Measurements from ENCODE around the gene NOTCH4. TPM values are rescaled to one million over a fixed set of nuclear protein-coding genes. Genes with fewer than 3 reads are reported as not detected.

Gene NOTCH4
- total and polyA plus RNA-seq, 9 of the 15 experiments (the other 6 are each of a cell fraction or from before 2014, with no cell fraction given): 0.24 to 4.3 (median 1.7) TPM

DNA sequence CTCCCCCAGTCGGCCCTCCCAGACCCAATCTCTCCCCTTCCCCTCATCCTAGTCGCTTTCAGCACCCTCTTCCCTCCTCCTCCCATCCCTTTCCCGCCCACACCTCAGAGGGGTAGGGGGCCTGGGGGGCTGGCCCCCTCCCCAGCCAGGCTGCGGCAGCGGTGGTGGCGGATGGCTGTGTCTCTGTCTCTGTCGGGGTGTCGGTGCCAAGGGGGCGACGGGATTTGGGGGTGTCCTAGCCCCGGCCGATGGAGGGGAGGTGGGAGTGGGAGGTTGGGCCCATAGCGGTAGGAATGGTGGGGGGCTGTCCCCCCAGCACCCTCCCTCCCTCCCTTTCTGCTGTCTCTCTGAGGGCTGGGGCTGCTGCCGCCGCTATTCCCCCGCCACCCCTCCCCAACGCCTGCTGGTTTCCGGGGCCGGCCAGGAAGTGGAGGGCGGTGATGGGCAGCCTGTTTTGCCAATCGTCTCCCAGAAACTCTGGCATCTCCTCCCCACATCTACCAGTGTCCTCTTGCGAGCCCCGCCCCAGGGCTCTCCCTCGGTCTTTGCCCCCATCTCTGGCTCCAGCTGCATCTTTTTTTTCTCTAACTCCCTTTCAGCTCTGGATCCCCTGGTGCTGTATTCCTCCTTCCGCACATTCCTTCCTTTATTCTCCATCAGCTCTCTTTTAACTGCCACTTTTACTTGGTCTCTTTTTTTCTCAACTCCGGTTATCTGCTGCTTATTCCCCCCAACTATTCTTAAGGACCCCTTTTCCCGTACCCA lies 48.0 kb downstream of the NOTCH4 start, which contains the start of gene AGPAT1 (continued):
- TF ChIP-seq YY1 (IDR thresholded peaks at IDR 0.05; ENCODE audit: borderline replicate concordance in 1 of 3, control insufficient read depth in 1 of 3, extremely low read depth in 1 of 3, insufficient read depth in 3 of 3, insufficient read length in 1 of 3, insufficient replicate concordance in 2 of 3, low read depth in 1 of 3, low read length in 2 of 3) (peak in 2 of 3 experiments; percentile 7 to 36), TOE1 (IDR thresholded peaks at IDR 0.05; ENCODE audit: borderline replicate concordance) (no peak; the same call in 1 of the 2 replicates), TOE1 (CRISPR knock-in tag; IDR thresholded peaks at IDR 0.05; ENCODE audit: borderline replicate concordance, low read depth) (no peak), MTA1 (IDR thresholded peaks at IDR 0.05; ENCODE audit: borderline replicate concordance) (peak; percentile 51), DPF2 (IDR thresholded peaks at IDR 0.05) (peak; percentile 69), ZBTB11 (CRISPR knock-in tag; IDR thresholded peaks at IDR 0.05) (peak in 1 of 3 experiments; percentile 30; a peak in 1 of 6 replicates), SMARCB1 (IDR thresholded peaks at IDR 0.05; ENCODE audit: insufficient read length, low read depth) (no peak), NFXL1 (CRISPR knock-in tag; IDR thresholded peaks at IDR 0.05) (no peak), ZNF232 (CRISPR knock-in tag; IDR thresholded peaks at IDR 0.05) (no peak), CBFA2T2 (conservative IDR thresholded peaks at IDR 0.05) (no peak), CGGBP1 (CRISPR knock-in tag; IDR thresholded peaks at IDR 0.05) (0 out of 2 replicates have a peak, but pooled peaks have one; percentile 6), RFX7 (CRISPR knock-in tag; IDR thresholded peaks at IDR 0.05) (0 out of 2 replicates have a peak, but pooled peaks have one; percentile 11), KAT8 (IDR thresholded peaks at IDR 0.05; ENCODE audit: low read depth) (no peak), SUPT5H (IDR thresholded peaks at IDR 0.05) (peak; percentile 80), MEIS2 (IDR thresholded peaks at IDR 0.05; ENCODE audit: partially characterized antibody) (no peak), NFATC3 (IDR thresholded peaks at IDR 0.05) (no peak)
- TF ChIP-seq, protein P1, sequence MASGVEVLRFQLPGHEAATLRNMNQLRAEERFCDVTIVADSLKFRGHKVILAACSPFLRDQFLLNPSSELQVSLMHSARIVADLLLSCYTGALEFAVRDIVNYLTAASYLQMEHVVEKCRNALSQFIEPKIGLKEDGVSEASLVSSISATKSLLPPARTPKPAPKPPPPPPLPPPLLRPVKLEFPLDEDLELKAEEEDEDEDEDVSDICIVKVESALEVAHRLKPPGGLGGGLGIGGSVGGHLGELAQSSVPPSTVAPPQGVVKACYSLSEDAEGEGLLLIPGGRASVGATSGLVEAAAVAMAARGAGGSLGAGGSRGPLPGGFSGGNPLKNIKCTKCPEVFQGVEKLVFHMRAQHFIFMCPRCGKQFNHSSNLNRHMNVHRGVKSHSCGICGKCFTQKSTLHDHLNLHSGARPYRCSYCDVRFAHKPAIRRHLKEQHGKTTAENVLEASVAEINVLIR (CRISPR knock-in tag; IDR thresholded peaks at IDR 0.05): no peak
- TF ChIP-seq, protein P2, sequence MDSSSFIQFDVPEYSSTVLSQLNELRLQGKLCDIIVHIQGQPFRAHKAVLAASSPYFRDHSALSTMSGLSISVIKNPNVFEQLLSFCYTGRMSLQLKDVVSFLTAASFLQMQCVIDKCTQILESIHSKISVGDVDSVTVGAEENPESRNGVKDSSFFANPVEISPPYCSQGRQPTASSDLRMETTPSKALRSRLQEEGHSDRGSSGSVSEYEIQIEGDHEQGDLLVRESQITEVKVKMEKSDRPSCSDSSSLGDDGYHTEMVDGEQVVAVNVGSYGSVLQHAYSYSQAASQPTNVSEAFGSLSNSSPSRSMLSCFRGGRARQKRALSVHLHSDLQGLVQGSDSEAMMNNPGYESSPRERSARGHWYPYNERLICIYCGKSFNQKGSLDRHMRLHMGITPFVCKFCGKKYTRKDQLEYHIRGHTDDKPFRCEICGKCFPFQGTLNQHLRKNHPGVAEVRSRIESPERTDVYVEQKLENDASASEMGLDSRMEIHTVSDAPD (CRISPR knock-in tag; IDR thresholded peaks at IDR 0.05): no peak

All from K562 (cell line).